ENCODE data around the gene GUCD1. TPM values are rescaled to one million over a fixed set of nuclear protein-coding genes. Genes with fewer than 3 reads are reported as not detected.

The GUCD1 gene
- total RNA-seq, 4 donors from 2014 or later, result 56.7 to 498 (median 277) TPM

GRCh38 chr22:24590596-24591173, 35.7 kb upstream of the GUCD1 start:
- Histone ChIP-seq H3K4me3 (no peak overlapping the region), H3K27ac (no peak overlapping the region), H3K4me1 (peaks cover 6 to 22% (median 15%) of the 10 kb centered on the region in 4 donors), H3K36me3 (no peaks in the 10 kb centered on the region), H3K9me3 (no peaks in the 10 kb centered on the region), H3K27me3 (no peaks in the 10 kb centered on the region)
- no peak for DNase-seq
- no peak for TF ChIP-seq EP300 (IDR thresholded peaks at IDR 0.05; ENCODE audit: low read depth)
- no peak for TF ChIP-seq POLR2A (IDR thresholded peaks at IDR 0.05)
- TF ChIP-seq POLR2AphosphoS5 (IDR thresholded peaks at IDR 0.05), result no peak
- TF ChIP-seq CTCF (IDR thresholded peaks at IDR 0.05), result no peak
- 95% methylated on average over 2 to 12 of the region's 12 CpGs for WGBS, 2 donors (ENCODE audit: low coverage in 1 of 2)
- in situ Hi-C loops (cut with MboI; ENCODE audit: low pct_ligation_motif_present in 1 of 4, low pct_unique_long_range_greater_than_20kb in 1 of 4, low sequenced_read_pairs in 3 of 4), result no loop called here
- intact Hi-C loops (cut with DNase I; ENCODE audit: low total_unique reads), result no loop called here

- Histone ChIP-seq H3K27ac (no peak overlapping the region), H3K36me3 (no peaks in the 10 kb centered on the region), H3K27me3 (no peaks in the 10 kb centered on the region), H3K4me1 (peaks cover 6 to 21% (median 15%) of the 10 kb centered on the region in 4 donors), H3K9me3 (no peaks in the 10 kb centered on the region), H3K4me3 (no peak overlapping the region)
- intact Hi-C loops (cut with DNase I; ENCODE audit: low total_unique reads), result no loop called here
- no peak for TF ChIP-seq EP300 (IDR thresholded peaks at IDR 0.05; ENCODE audit: low read depth)
- TF ChIP-seq CTCF (IDR thresholded peaks at IDR 0.05), result no peak
- no peak for TF ChIP-seq POLR2AphosphoS5 (IDR thresholded peaks at IDR 0.05)
- TF ChIP-seq POLR2A (IDR thresholded peaks at IDR 0.05), result no peak
- WGBS, 2 donors (ENCODE audit: low coverage in 1 of 2), result 90% methylated on average over 7 of the region's 7 CpGs; no CpG with 5 or more reads in 1 of the 2 donors
- in situ Hi-C loops (cut with MboI; ENCODE audit: low pct_ligation_motif_present in 1 of 4, low pct_unique_long_range_greater_than_20kb in 1 of 4, low sequenced_read_pairs in 3 of 4), result no loop called here
- no peak for DNase-seq
These were observed 34.6 kb upstream of the GUCD1 start for GRCh38 chr22:24589518-24590030.

- peaks cover 6 to 18% (median 15%) of the 10 kb centered on the region in 4 donors for H3K4me1 ChIP-seq
These were observed 34.0 kb upstream of the GUCD1 start for GRCh38 chr22:24588757-24589481.

More at GRCh38 chr22:24588757-24589481, 34.0 kb upstream of the GUCD1 start:
- DNase-seq, result no peak
- in situ Hi-C loops (cut with MboI; ENCODE audit: low pct_ligation_motif_present in 1 of 4, low pct_unique_long_range_greater_than_20kb in 1 of 4, low sequenced_read_pairs in 3 of 4), result no loop called here
- Histone ChIP-seq H3K9me3 (no peaks in the 10 kb centered on the region), H3K27ac (no peak overlapping the region), H3K36me3 (no peaks in the 10 kb centered on the region), H3K27me3 (no peaks in the 10 kb centered on the region), H3K4me3 (no peak overlapping the region)
- intact Hi-C loops (cut with DNase I; ENCODE audit: low total_unique reads), result no loop called here
- TF ChIP-seq POLR2AphosphoS5 (IDR thresholded peaks at IDR 0.05), result no peak
- no peak for TF ChIP-seq EP300 (IDR thresholded peaks at IDR 0.05; ENCODE audit: low read depth)
- TF ChIP-seq CTCF (IDR thresholded peaks at IDR 0.05), result no peak
- TF ChIP-seq POLR2A (IDR thresholded peaks at IDR 0.05), result no peak
- WGBS, 2 donors (ENCODE audit: low coverage in 1 of 2), result 91% methylated on average over 19 of the region's 21 CpGs; no CpG with 5 or more reads in 1 of the 2 donors
